Adrenal gland (tissue), 12 donors: Measurements from ENCODE around the gene PIAS4. TPM values are rescaled to one million over a fixed set of nuclear protein-coding genes. Genes with fewer than 3 reads are reported as not detected.

Source experiments
- DNase-seq, 7 donors: peaks; one replicate each; pipeline ENCODE4 v3.0.0-alpha.2; 2019 to 2020
- H3K27ac ChIP-seq, 5 donors: fragments of 200-600 bp; sonication (generic) in 4 of 5; 1 replicate in 3 of 5; 2 replicates in 2 of 5; pipeline versions ENCODE4 v1.5.1 to v1.8.0; 2016 to 2020; ENCODE audit warnings: mild to moderate bottlenecking in 1 of 5
- H3K27me3 ChIP-seq: fragments of 200-600 bp; 2 replicates; pipeline ENCODE4 v1.8.0; 2021
- H3K36me3 ChIP-seq, 2 donors: fragments of 200-600 bp; replicated peaks in 1 of 2; 1 replicate in 1 of 2; 2 replicates in 1 of 2; pipeline versions ENCODE4 v1.5.1 to v1.8.0; 2018 to 2022
- H3K4me1 ChIP-seq, 2 donors: fragments of 200-600 bp; replicated peaks in 1 of 2; 1 replicate in 1 of 2; 2 replicates in 1 of 2; pipeline versions ENCODE4 v1.5.1 to v1.8.0; 2018 to 2021
- H3K4me3 ChIP-seq, 4 donors: fragments of 200-600 bp; sonication (generic) in 3 of 4; one replicate each; pipeline ENCODE4 v1.5.1; 2016 to 2018
- H3K9me3 ChIP-seq, 3 donors: fragments of 200-600 bp; sonication (generic) in 1 of 3; replicated peaks in 1 of 3; 1 replicate in 2 of 3; 2 replicates in 1 of 3; pipeline versions ENCODE4 v1.5.1 to v1.8.0; 2016 to 2021
- CTCF ChIP-seq, 6 experiments: fragments of 450-650 bp in 4 of 6; fragments of 200-600 bp in 2 of 6; sonication (generic) in 1 of 6; IDR thresholded peaks; 1 replicate in 5 of 6; 2 replicates in 1 of 6; pipeline versions ENCODE4 v1.5.1 to v1.8.0; 2016 to 2021; ENCODE audit warnings: antibody characterized with exemption in 6 of 6, mild to moderate bottlenecking in 2 of 6, moderate library complexity in 1 of 6
- POLR2A ChIP-seq, 2 donors: fragments of 450-650 bp; IDR thresholded peaks; one replicate each; pipeline ENCODE4 v1.6.1; 2017; ENCODE audit warnings: antibody characterized with exemption in 2 of 2, mild to moderate bottlenecking in 2 of 2, moderate library complexity in 1 of 2
- WGBS, 4 donors: extraction: QIAGEN DNeasy Blood & Tissue Kit in 2 of 4; methylation state at CpG; one replicate each; pipeline versions ENCODE4 v1.1.5 to v1.1.7; 2013 to 2017; 5-methylcytosine and 5-hydroxymethylcytosine counted together
- intact Hi-C, 2 donors: fragments of 100-400 bp; cut with DNase I; formaldehyde crosslinking; loops; one replicate each; pipeline versions ENCODE4 v1.14.1 to v1.15.0; 2022 to 2023
- polyA plus RNA-seq, 3 donors: library from polyadenylated mRNA; stranded (reverse); fragments of 200-250 nt in 2 of 3; fragments of 350-450 nt in 1 of 3; fragmentation: Illumina TruSeq in 1 of 3; extraction: RNeasy Lipid Tissue Mini Kit (QIAGEN cat#74804) in 1 of 3; gene quantifications; one replicate each; pipeline ENCODE4 v1.2.3, GENCODE V29; 2013 to 2014
- total RNA-seq, 9 donors: library from RNA; depleted of rRNA in 4 of 9; stranded (reverse); fragments of >200 nt in 4 of 9; fragments of 120-200 nt in 1 of 9; fragmentation: NEBNext Ultra II Directional in 1 of 9; extraction: Animal tissue kit (Norgen Biotek cat#: 25700) in 1 of 9; gene quantifications; one replicate each; pipeline versions ENCODE4 v1.1.0 to v1.2.4, GENCODE V29; 2013 to 2023
- donor health status: healthy with polysubstance abuse.
- donor health status: Bipolar disorder and iron deficiency.
- donor health status: DM: yes; HTN: yes; CAD: no.
- donor health status: DM: no; HTN: no; CAD: no.
- donor health status: DM: no; HTN: no; CAD: no.
- donor health status: DM: yes; HTN: yes; CAD: no.

PIAS4 gene
- total and polyA plus RNA-seq, 12 donors, result 13.7 to 40.7 (median 22.5) TPM

GRCh38 chr19:4052114-4052992 is 44.8 kb downstream of the PIAS4 start:
- H3K4me1 ChIP-seq, result peaks cover 25 to 29% of the 10 kb centered on the region in 2 donors
- H3K27me3 ChIP-seq, result no peaks in the 10 kb centered on the region
- intact Hi-C loops, result loop anchor here in 1 of 2 donors (10.0 kb wide), 1 partner anchor 48 kb away; the partner anchor contains the start of gene PIAS4
- TF ChIP-seq CTCF (IDR thresholded peaks at IDR 0.05), result no peak
- H3K36me3 ChIP-seq, result peaks cover 0 to 46% of the 10 kb centered on the region in 2 donors
- 22 to 34% (median 24%) methylated on average over 11 to 27 of the region's 27 CpGs for WGBS, 4 donors
- peak overlapping the region; percentile 58 to 91 (median 81) for H3K27ac ChIP-seq
- H3K4me3 ChIP-seq, result peak overlapping the region in 1 of 4 donors; percentile 43
- DNase-seq, result peak; percentile 81 to 93 (median 90)
- H3K9me3 ChIP-seq, result no peaks in the 10 kb centered on the region

- WGBS, 4 donors, result 15 to 24% (median 18%) methylated on average over 4 to 13 of the region's 13 CpGs
- peak in 2 of 7 donors; percentile 40 to 51 for DNase-seq
Observed at GRCh38 chr19:4052993-4053422, 45.5 kb downstream of the PIAS4 start.

GRCh38 chr19:4053423-4054324 is 46.1 kb downstream of the PIAS4 start:
- peaks cover 36 to 42% of the 10 kb centered on the region in 2 donors for H3K4me1 ChIP-seq
- peaks cover 0 to 38% of the 10 kb centered on the region in 2 donors for H3K36me3 ChIP-seq
- intact Hi-C loops, result loop anchor here in 1 of 2 donors (10.0 kb wide), 1 partner anchor 49 kb away; the partner anchor contains the start of gene PIAS4
- no peak overlapping the region for H3K4me3 ChIP-seq
- no peaks in the 10 kb centered on the region for H3K27me3 ChIP-seq
- H3K9me3 ChIP-seq, result no peaks in the 10 kb centered on the region
- H3K27ac ChIP-seq, result peak overlapping the region in 2 of 5 donors; percentile 79 to 91
- no peak for TF ChIP-seq POLR2A (IDR thresholded peaks at IDR 0.05)
- TF ChIP-seq CTCF (IDR thresholded peaks at IDR 0.05), result no peak
- WGBS, 4 donors, result 76 to 86% (median 81%) methylated on average over 47 to 82 of the region's 82 CpGs
- peak in 1 of 7 donors; percentile 36 for DNase-seq

More at GRCh38 chr19:4052993-4053422, 45.5 kb downstream of the PIAS4 start:
- Histone ChIP-seq H3K36me3 (peaks cover 0 to 41% of the 10 kb centered on the region in 2 donors), H3K27me3 (no peaks in the 10 kb centered on the region), H3K9me3 (no peaks in the 10 kb centered on the region), H3K4me3 (no peak overlapping the region), H3K4me1 (peaks cover 31 to 35% of the 10 kb centered on the region in 2 donors), H3K27ac (peak overlapping the region in 4 of 5 donors; percentile 58 to 91 (median 82))
- TF ChIP-seq CTCF (IDR thresholded peaks at IDR 0.05) (no peak), POLR2A (IDR thresholded peaks at IDR 0.05) (peak in 1 of 2 donors; percentile 39)
- intact Hi-C loops, result loop anchor here in 1 of 2 donors (10.0 kb wide), 1 partner anchor 48 kb away; the partner anchor contains the start of gene PIAS4
